Osteocyte (in vitro differentiated cells): Measurements from ENCODE around the gene SETD2. TPM values are rescaled to one million over a fixed set of nuclear protein-coding genes. Genes with fewer than 3 reads are reported as not detected.

Experiments
- DNase-seq: peaks from one replicate; pipeline ENCODE4 v3.0.0; 2021; ENCODE audit warnings: mixed read lengths; ENCODE audit not compliant: unreplicated experiment; ENCODE audit errors: extremely low spot score
- H3K27ac Mint-ChIP-seq: one replicate; pipeline ENCODE4 v1.8.0; 2021; ENCODE audit warnings: mild to moderate bottlenecking, mixed read lengths; ENCODE audit not compliant: unreplicated experiment
- H3K27me3 Mint-ChIP-seq: one replicate; pipeline ENCODE4 v1.8.0; 2021; ENCODE audit warnings: mixed read lengths; ENCODE audit not compliant: unreplicated experiment
- H3K36me3 Mint-ChIP-seq: one replicate; pipeline ENCODE4 v1.8.0; 2021; ENCODE audit warnings: mixed read lengths; ENCODE audit not compliant: unreplicated experiment
- H3K4me1 Mint-ChIP-seq: one replicate; pipeline ENCODE4 v1.8.0; 2021; ENCODE audit warnings: mixed read lengths; ENCODE audit not compliant: unreplicated experiment
- H3K4me3 Mint-ChIP-seq: one replicate; pipeline ENCODE4 v1.8.0; 2021; ENCODE audit warnings: mild to moderate bottlenecking, moderate library complexity, mixed read lengths; ENCODE audit not compliant: unreplicated experiment
- H3K9me3 Mint-ChIP-seq: one replicate; pipeline ENCODE4 v1.8.0; 2021; ENCODE audit warnings: mixed read lengths; ENCODE audit not compliant: unreplicated experiment
- total RNA-seq: library from RNA; stranded (reverse); gene quantifications from 2 replicates; pipeline ENCODE4 v1.2.1, GENCODE V29; 2021
- TF ChIP-seq, protein P1 (sequence below): fragments of 200-600 bp; sonication (generic); IDR thresholded peaks from 2 replicates; pipeline ENCODE4 v1.5.0; 2021; ENCODE audit warnings: antibody characterized with exemption, mild to moderate bottlenecking, moderate library complexity

SETD2 gene
- total RNA-seq, 1 donor from 2014 or later: 45.0 TPM

DNA sequence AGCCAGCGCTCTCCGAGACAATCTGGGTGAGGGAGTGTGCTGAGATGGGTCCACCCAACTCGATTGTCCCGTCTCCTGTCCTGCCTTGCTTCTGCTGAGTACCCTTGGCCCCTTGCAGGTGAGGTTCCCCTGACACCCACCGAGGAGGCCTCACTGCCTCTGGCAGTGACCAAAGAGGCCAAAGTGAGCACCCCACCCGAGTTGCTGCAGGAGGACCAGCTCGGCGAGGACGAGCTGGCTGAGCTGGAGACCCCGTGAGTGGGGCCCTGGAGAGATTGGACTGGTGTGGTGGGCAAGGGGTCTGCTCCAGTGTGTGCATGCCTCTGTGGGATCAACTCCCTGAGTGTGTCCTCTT lies 160.9 kb downstream of the SETD2 start:
- Mint-ChIP-seq H3K36me3 (no peaks in the 10 kb centered on the region), H3K4me3 (no peak overlapping the region), H3K9me3 (no peaks in the 10 kb centered on the region), H3K27me3 (no peaks in the 10 kb centered on the region), H3K4me1 (no peaks in the 10 kb centered on the region), H3K27ac (no peak overlapping the region)
- TF ChIP-seq, protein P1, sequence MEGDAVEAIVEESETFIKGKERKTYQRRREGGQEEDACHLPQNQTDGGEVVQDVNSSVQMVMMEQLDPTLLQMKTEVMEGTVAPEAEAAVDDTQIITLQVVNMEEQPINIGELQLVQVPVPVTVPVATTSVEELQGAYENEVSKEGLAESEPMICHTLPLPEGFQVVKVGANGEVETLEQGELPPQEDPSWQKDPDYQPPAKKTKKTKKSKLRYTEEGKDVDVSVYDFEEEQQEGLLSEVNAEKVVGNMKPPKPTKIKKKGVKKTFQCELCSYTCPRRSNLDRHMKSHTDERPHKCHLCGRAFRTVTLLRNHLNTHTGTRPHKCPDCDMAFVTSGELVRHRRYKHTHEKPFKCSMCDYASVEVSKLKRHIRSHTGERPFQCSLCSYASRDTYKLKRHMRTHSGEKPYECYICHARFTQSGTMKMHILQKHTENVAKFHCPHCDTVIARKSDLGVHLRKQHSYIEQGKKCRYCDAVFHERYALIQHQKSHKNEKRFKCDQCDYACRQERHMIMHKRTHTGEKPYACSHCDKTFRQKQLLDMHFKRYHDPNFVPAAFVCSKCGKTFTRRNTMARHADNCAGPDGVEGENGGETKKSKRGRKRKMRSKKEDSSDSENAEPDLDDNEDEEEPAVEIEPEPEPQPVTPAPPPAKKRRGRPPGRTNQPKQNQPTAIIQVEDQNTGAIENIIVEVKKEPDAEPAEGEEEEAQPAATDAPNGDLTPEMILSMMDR: no peak
- DNase-seq: no peak

- Mint-ChIP-seq H3K4me3 (no peak overlapping the region), H3K4me1 (no peaks in the 10 kb centered on the region), H3K9me3 (no peaks in the 10 kb centered on the region), H3K27me3 (no peaks in the 10 kb centered on the region), H3K27ac (no peak overlapping the region), H3K36me3 (no peaks in the 10 kb centered on the region)
- DNase-seq: no peak
- TF ChIP-seq, protein P1: no peak
Measured at GRCh38 chr3:47002171-47003055, 161.5 kb downstream of the SETD2 start.

DNA sequence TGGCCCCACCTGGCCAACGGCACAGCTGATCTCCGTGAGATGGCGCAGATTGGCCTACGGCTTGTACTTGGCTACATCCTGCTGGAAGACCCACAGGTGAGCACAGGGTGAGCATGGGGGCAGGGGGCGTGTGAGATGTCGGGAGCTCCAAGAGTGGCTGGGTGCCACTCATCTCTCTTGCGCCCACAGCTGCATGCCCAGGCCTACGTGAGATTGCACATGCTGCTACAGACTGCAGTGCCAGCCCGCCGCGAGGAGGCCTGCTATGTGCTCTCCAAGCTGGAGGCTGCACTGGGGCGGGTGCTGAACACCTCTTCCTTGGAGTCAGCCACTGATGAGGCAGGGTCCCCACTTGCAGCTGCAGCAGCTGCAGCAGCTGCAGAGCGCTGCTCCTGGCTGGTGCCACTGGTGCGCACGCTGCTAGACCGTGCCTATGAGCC lies 162.2 kb downstream of the SETD2 start:
- TF ChIP-seq, protein P1: no peak
- Mint-ChIP-seq H3K27ac (no peak overlapping the region), H3K36me3 (no peaks in the 10 kb centered on the region), H3K27me3 (no peaks in the 10 kb centered on the region), H3K4me1 (no peaks in the 10 kb centered on the region), H3K4me3 (no peak overlapping the region), H3K9me3 (no peaks in the 10 kb centered on the region)
- DNase-seq: no peak

DNA sequence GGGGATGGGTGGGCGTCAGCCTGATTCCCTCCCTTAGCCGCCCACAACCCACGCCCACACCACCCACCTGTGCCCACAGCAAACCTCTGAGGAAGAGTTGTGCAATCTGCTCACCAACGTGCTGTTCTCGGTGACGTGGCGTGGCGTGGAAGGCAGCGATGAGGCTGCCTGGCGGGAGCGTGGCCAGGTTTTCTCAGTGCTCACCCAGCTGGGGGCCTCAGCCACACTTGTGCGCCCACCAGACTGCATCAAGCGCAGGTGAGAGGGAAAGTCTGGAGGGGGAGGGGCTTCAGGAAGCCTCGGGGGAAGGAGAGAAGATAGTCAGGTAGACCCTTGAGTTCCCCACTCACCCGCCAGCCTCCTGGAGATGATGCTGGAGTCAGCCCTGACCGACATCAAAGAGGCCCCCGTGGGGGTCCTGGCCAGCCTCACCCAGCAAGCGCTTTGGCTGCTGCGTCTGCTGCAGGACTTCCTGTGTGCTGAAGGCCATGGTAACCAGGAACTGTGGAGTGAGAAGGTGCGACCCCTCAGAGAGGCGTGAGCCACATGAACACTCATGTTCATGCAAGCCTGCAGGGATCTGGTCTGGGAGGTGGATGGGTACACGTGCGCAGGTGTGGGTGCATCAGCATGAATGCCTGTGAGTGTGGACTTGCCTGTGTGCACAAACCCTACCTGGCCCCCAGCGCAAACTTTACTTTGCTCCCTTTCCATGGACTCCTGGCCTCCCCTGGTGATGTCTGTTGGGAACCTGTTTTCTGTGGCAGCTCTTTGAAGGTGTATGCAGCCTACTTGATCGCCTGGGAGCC lies 162.8 kb downstream of the SETD2 start:
- H3K4me3 Mint-ChIP-seq: no peak overlapping the region
- no peaks in the 10 kb centered on the region for H3K27me3 Mint-ChIP-seq
- H3K9me3 Mint-ChIP-seq: no peaks in the 10 kb centered on the region
- H3K4me1 Mint-ChIP-seq: no peaks in the 10 kb centered on the region
- no peaks in the 10 kb centered on the region for H3K36me3 Mint-ChIP-seq
- TF ChIP-seq, protein P1: no peak
- no peak for DNase-seq
- no peak overlapping the region for H3K27ac Mint-ChIP-seq
